DOHH2 (cell line): ENCODE data around the gene STK11.

Source experiments
- H3F3A ChIP-seq: fragments of 200-600 bp; sonication (generic), shearing (Covaris generic); 2 replicates; pipeline ENCODE4 v1.6.0; 2016; ENCODE audit warnings: antibody characterized with exemption, mild to moderate bottlenecking; ENCODE audit not compliant: control insufficient read depth, insufficient read depth
- H3K27ac ChIP-seq: fragments of 200-600 bp; sonication (generic); 2 replicates; pipeline ENCODE4 v1.5.1; 2014; ENCODE audit warnings: low read depth, mild to moderate bottlenecking, low read length, moderate library complexity
- H3K27me3 ChIP-seq: fragments of 200-600 bp; sonication (generic); 2 replicates; pipeline ENCODE4 v1.6.1; 2014; ENCODE audit warnings: mild to moderate bottlenecking, low read length, mixed read lengths; ENCODE audit not compliant: control insufficient read depth
- H3K36me3 ChIP-seq: fragments of 200-600 bp; sonication (generic); 2 replicates; pipeline ENCODE4 v1.6.1; 2014; ENCODE audit warnings: mild to moderate bottlenecking, low read length, moderate library complexity, mixed read lengths; ENCODE audit not compliant: control insufficient read depth
- H3K4me1 ChIP-seq: fragments of 200-600 bp; sonication (generic); 2 replicates; pipeline ENCODE4 v1.6.1; 2014; ENCODE audit warnings: mild to moderate bottlenecking, low read length, mixed read lengths; ENCODE audit not compliant: control insufficient read depth
- H3K4me2 ChIP-seq: fragments of 200-600 bp; sonication (generic); 2 replicates; pipeline ENCODE4 v1.6.0; 2014; ENCODE audit warnings: mild to moderate bottlenecking, low read length, moderate library complexity
- H3K4me3 ChIP-seq: fragments of 200-600 bp; sonication (generic); 2 replicates; pipeline ENCODE4 v1.5.1; 2014; ENCODE audit warnings: mild to moderate bottlenecking, low read length, mixed read lengths
- H3K79me2 ChIP-seq: fragments of 200-600 bp; sonication (generic); 2 replicates; pipeline ENCODE4 v1.6.1; 2014; ENCODE audit warnings: mild to moderate bottlenecking, low read length, mixed read lengths; ENCODE audit not compliant: control insufficient read depth
- H3K9me2 ChIP-seq: fragments of 200-600 bp; sonication (generic); replicated peaks from 2 replicates; pipeline ENCODE4 v1.6.1; 2014; ENCODE audit warnings: mild to moderate bottlenecking, low read length, mixed read lengths; ENCODE audit not compliant: control insufficient read depth
- H3K9me3 ChIP-seq: fragments of 200-600 bp; sonication (generic); 2 replicates; pipeline ENCODE4 v1.6.1; 2014; ENCODE audit warnings: antibody characterized with exemption, low read length, mixed read lengths; ENCODE audit not compliant: control insufficient read depth, insufficient read depth
- H4K20me1 ChIP-seq: fragments of 200-600 bp; sonication (generic); 2 replicates; pipeline ENCODE4 v1.6.0; 2014; ENCODE audit warnings: low read depth, mild to moderate bottlenecking, antibody characterized with exemption, low read length, moderate library complexity; ENCODE audit not compliant: control insufficient read depth, insufficient read depth
- EZH2phosphoT487 ChIP-seq: fragments of 200-600 bp; sonication (generic); IDR thresholded peaks from 2 replicates; pipeline ENCODE4 v1.6.1; 2017; ENCODE audit warnings: borderline replicate concordance, mild to moderate bottlenecking, antibody characterized with exemption, low read length, moderate library complexity, mixed read lengths
- TF ChIP-seq, protein P1 (sequence below): fragments of 200-600 bp; sonication (generic); IDR thresholded peaks from one replicate; pipeline ENCODE4 v1.5.1; 2014; ENCODE audit warnings: antibody characterized with exemption, mild to moderate bottlenecking, low read depth, low read length; ENCODE audit not compliant: poor library complexity, severe bottlenecking

Gene STK11

DNA sequence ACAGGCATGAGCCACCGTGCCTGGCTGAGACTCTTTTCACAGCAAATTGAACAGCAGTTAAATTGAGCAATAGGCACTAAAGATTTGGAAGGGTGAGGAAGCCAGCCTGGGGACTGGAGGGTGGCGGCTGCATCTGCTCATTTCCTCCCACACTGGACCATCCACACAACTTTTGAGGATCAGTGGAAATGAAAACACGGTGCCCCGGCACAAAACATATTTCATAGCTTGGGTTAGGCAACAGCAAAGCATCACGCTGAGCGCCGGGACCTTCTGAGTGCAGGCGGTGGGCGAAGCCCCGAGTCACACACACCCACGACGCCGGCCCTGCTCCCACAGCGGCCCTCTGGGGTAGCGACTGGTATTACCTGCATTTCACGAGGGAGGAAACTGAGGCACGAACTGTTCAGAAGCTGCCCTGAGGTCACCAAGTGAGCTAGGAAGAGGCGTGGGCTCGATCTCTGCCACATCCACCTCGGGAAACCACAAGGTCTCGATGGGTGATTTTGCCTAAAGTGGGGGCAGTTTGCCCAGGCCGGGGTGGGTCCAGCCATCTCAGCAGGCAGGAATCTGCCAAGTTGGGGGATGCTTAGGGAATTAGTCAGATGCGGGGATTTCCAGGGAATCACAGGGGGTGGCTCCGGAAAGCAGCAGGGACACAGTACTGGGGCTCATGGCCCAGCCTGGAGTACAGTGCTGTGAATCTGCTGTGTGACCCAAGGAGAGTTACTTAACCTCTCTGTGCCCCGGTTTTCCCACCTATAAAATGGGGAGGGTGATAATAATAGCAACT, 28.1 kb upstream of the STK11 start:
- peaks cover 28% of the 10 kb centered on the region for H3K27me3 ChIP-seq
- no peak overlapping the region for H3K4me2 ChIP-seq
- peaks cover 12% of the 10 kb centered on the region for H3K79me2 ChIP-seq
- TF ChIP-seq, protein P1, sequence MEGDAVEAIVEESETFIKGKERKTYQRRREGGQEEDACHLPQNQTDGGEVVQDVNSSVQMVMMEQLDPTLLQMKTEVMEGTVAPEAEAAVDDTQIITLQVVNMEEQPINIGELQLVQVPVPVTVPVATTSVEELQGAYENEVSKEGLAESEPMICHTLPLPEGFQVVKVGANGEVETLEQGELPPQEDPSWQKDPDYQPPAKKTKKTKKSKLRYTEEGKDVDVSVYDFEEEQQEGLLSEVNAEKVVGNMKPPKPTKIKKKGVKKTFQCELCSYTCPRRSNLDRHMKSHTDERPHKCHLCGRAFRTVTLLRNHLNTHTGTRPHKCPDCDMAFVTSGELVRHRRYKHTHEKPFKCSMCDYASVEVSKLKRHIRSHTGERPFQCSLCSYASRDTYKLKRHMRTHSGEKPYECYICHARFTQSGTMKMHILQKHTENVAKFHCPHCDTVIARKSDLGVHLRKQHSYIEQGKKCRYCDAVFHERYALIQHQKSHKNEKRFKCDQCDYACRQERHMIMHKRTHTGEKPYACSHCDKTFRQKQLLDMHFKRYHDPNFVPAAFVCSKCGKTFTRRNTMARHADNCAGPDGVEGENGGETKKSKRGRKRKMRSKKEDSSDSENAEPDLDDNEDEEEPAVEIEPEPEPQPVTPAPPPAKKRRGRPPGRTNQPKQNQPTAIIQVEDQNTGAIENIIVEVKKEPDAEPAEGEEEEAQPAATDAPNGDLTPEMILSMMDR, result no peak
- no peak for TF ChIP-seq EZH2phosphoT487
- H3K4me3 ChIP-seq, result no peak overlapping the region
- no peaks in the 10 kb centered on the region for H3K36me3 ChIP-seq
- H3K9me3 ChIP-seq, result no peaks in the 10 kb centered on the region
- H3K9me2 ChIP-seq, result no peaks in the 10 kb centered on the region
- H3K27ac ChIP-seq, result no peak overlapping the region
- no peaks in the 10 kb centered on the region; the same call in 1 of the 2 replicates for H3F3A ChIP-seq
- no peaks in the 10 kb centered on the region for H4K20me1 ChIP-seq
- peaks cover 19% of the 10 kb centered on the region for H3K4me1 ChIP-seq

DNA sequence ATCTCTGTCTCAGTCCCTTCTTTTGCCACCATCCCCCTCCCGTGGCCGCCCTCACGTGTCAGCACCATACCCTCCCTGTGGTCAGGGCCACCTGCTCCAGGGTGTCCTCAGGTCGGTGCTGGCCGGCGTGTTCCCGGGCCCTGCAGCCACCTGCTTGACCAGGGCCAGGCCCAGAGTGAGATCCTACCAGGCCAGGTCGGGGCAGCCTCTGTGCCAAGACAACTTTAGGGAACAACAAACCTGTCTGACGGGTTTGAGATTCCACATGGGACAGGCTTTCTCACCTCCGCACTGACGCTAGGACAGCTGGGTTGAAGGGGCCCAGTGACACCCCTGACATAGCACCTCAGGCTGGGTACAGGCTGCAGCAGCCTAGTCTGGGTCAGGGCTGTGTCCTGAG, 24.0 kb upstream of the STK11 start:
- H3K27ac ChIP-seq, result no peak overlapping the region
- TF ChIP-seq, protein P1, result no peak
- no peak for TF ChIP-seq EZH2phosphoT487
- peaks cover 48% of the 10 kb centered on the region for H3K27me3 ChIP-seq
- H3K4me2 ChIP-seq, result no peak overlapping the region
- H3K9me3 ChIP-seq, result no peaks in the 10 kb centered on the region
- H3K4me3 ChIP-seq, result no peak overlapping the region
- H3F3A ChIP-seq, result no peaks in the 10 kb centered on the region; the same call in 1 of the 2 replicates
- H3K9me2 ChIP-seq, result no peaks in the 10 kb centered on the region
- H4K20me1 ChIP-seq, result no peaks in the 10 kb centered on the region
- H3K4me1 ChIP-seq, result peaks cover 10% of the 10 kb centered on the region
- H3K79me2 ChIP-seq, result no peaks in the 10 kb centered on the region
- H3K36me3 ChIP-seq, result no peaks in the 10 kb centered on the region

DNA sequence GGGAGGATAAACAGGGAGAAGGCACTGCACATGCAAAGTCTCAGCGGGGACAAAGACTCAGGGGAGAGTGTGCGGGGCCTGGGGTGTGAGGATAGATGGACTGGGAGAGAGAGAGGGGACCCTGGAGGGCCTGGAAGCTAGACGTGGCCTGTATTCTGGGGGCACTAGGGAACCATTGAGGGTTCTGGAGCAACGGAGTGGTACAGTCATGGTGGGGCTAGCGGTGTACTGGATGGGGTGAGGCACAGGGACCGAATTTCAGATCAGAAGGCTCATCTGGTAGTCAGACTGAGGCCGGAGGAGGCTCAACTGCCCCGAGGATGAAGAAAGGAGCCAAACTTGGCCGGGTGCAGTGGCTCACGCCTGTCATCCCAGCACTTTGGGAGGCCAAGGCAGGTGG, 23.5 kb upstream of the STK11 start:
- TF ChIP-seq EZH2phosphoT487, result no peak
- TF ChIP-seq, protein P1, result no peak
- H3K4me3 ChIP-seq, result no peak overlapping the region
- peaks cover 10% of the 10 kb centered on the region for H3K4me1 ChIP-seq
- H3K27me3 ChIP-seq, result peaks cover 48% of the 10 kb centered on the region
- no peak overlapping the region for H3K27ac ChIP-seq
- no peaks in the 10 kb centered on the region for H3K36me3 ChIP-seq
- H3K79me2 ChIP-seq, result no peaks in the 10 kb centered on the region
- H3K9me2 ChIP-seq, result no peaks in the 10 kb centered on the region
- no peaks in the 10 kb centered on the region for H3K9me3 ChIP-seq
- no peaks in the 10 kb centered on the region; the same call in 1 of the 2 replicates for H3F3A ChIP-seq
- no peak overlapping the region for H3K4me2 ChIP-seq
- H4K20me1 ChIP-seq, result no peaks in the 10 kb centered on the region
